GM21447 (cell line): Measurements from ENCODE around the gene PLCB1.

Experiments used
- ATAC-seq: cut with Tn5 transposase; IDR thresholded peaks from one replicate; pipeline ENCODE4 v1.9.1; 2021; ENCODE audit not compliant: unreplicated experiment

The PLCB1 gene

DNA sequence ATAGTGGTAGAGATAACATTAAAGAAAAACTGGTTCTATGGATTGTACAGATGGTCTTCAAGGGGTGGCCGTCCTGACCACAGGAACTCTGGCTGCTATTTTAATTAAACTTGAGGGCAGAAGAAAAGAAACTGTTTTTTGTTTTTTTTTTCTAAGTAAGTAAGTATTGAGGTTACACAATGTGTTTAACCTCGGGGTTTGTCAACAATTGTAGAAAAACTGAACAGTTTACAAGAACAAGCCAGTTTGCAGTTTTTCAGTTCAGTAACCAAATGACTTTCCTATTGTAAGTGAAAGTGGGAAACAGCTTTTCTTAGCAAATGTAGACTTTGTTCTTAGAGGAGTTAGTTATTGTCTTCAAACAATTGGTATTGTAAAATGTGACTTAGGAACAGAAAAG, 77.0 kb downstream of the PLCB1 start:
- ATAC-seq: peak; percentile 53

GRCh38 chr20:8210749-8211148, 78.7 kb downstream of the PLCB1 start:
- no peak for ATAC-seq

GRCh38 chr20:8212286-8212685, 80.2 kb downstream of the PLCB1 start:
- ATAC-seq: no peak

DNA sequence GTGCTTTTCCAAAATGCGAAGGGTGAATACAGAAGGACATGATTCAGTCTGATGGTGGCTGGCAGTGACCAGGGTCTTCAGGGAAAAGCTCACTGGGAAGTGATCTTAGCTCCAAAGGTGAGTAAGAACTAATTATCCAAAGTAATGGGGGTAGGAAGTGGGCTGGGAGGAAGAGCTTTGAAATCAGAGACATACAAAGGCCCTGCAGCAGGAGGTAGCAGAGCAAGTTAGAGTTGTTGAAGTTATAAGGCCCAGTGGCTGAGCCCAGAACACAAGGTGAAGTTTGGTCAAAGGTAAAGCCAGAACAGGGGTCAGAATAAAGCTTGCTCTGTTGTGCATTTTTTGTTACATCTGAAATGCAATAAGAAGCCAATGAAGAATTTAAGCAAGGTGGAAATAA, 81.2 kb downstream of the PLCB1 start:
- ATAC-seq: no peak

- peak; percentile 85 for ATAC-seq
Observed at GRCh38 chr20:8213831-8214587, 81.9 kb downstream of the PLCB1 start.

- ATAC-seq: no peak
Observed at GRCh38 chr20:8215361-8215781, 83.3 kb downstream of the PLCB1 start.

GRCh38 chr20:8216375-8217200, 84.5 kb downstream of the PLCB1 start:
- ATAC-seq: peak; percentile 37

DNA sequence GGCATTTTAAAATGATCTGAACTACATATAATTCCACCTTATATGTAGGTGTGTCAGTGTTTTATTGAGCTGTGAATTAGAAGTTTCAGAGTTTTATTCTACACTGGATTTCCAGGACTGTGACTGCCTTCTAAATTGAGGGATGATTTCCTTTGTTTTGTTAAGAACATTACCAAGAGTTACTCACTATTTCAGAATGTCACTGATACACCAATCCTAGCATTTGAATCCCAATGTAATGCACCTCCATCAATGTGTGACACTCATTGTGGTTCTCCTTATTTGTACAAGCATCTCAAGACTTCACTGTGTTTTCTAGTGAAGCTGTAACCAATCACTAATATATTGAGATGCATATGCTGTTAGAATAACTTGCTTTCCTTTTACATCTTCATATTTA, 86.8 kb downstream of the PLCB1 start:
- no peak for ATAC-seq

- ATAC-seq: no peak
Observed at GRCh38 chr20:8219403-8219802, 87.3 kb downstream of the PLCB1 start.

DNA sequence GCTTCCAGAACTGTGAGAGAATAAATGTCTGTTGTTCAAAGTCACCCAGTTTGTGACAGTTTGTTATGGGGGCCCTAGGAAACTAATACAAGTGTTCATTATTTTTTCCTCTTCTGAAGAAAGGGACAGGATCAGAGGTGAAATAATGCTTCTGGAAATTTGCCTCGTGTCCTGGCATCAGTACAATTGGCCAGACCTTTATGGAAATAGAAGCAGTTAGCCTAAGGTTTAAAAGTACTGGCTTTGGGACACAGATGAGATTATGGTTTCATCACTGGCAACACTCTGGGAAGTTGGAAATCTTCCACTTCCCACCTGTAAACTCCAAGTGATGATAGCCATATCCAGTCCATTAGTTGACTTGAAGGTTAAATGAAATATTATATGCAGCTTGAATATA, 88.7 kb downstream of the PLCB1 start:
- ATAC-seq: no peak

- ATAC-seq: peak; percentile 74
Observed at GRCh38 chr20:8221887-8222419, 89.9 kb downstream of the PLCB1 start.

- ATAC-seq: no peak
Observed at GRCh38 chr20:8223091-8223870, 91.2 kb downstream of the PLCB1 start.

DNA sequence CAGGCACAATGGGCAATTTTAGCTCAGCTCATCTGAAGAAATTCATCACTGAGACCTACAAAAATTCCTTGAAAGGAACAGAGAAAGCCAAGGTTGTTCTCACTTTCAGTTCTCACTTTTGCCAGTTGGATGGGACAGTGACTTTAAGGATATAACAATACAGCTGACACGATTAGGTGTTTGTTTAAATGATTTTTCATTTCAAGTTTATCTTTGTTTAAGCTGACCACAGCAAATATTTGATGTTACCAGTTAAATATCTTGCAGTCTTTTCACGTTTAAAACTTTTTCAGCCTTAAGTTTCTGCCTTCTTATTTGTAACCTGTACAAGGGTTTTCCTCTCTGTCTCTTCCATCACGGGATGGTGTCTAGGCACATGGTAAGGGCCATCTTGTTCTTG, 93.6 kb downstream of the PLCB1 start:
- ATAC-seq: no peak

GRCh38 chr20:8226106-8226505, 94.0 kb downstream of the PLCB1 start:
- ATAC-seq: no peak

DNA sequence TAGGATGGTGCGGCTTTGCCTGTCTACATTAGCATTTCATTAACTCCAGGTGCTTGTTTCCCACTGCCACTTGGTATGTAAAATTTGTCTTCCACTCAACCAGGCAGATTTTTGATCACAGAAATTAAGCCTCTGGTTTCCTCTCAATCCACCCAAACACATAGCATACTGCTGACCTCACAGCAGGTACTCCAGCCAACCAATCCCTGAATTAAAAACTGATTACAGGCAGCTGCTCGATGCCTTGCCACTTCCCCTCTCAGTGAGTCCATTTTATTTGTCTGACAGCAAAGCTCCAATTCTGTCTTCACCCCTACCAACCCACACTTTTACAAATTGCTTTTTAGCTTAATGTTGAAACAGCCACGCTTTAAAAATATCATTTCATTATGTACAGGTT, 95.2 kb downstream of the PLCB1 start:
- no peak for ATAC-seq

DNA sequence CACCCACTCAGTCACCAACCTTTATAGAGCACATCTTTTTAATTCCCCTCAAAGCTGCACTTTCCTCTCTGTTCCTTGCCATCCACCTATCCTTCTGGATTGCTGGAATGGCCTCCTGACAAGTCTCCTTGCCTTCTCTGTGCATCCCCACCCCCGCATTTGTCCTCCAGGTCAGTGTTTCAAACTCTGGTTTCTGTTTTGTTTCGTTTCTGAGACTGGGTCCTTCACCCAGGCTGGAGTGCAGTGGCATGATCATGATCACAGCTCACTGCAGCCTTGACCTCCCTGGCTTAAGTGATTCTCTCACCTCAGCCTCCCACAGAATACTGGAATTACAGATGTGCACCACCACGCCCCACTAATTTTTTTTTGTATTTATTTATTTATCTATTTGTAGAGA, 96.2 kb downstream of the PLCB1 start:
- ATAC-seq: no peak

DNA sequence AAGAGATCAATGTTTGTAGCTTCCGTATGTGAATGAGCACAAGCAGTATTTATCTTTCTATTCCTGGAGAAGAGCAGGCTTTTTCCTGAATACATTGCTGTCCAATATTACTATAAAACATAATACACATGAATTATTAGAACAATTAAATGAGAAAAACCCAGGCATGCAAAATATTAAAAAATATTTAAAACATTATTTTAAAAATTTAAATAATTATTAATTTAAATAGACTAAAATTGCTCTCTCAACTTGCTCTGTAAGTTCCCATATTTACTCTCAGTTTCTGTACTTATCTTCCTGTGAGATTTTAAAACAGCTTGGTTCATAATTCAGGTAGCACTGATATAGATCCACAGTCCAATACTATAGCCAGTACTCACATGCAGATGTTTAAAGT, 97.0 kb downstream of the PLCB1 start:
- no peak for ATAC-seq

DNA sequence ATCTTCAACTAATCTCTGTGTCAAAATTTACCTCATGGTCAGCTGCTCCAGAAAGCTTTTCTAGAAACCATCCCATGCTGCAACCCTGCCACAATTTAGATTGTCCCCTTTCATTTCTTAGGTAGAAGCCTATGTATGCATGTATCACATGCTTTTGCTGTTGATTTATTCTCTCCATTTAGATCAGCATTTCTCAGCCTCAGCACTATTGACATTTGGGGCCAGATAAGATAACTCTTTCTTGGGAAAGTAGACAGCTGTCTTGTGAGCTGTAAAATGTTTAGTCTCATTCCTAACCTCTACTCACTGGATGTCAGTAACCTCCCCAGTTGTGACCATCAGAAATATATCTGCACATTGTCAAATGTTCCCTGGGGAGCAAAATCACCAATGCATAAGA, 99.0 kb downstream of the PLCB1 start:
- ATAC-seq: no peak

- ATAC-seq: no peak
Observed at GRCh38 chr20:8232332-8232731, 100.3 kb downstream of the PLCB1 start.

DNA sequence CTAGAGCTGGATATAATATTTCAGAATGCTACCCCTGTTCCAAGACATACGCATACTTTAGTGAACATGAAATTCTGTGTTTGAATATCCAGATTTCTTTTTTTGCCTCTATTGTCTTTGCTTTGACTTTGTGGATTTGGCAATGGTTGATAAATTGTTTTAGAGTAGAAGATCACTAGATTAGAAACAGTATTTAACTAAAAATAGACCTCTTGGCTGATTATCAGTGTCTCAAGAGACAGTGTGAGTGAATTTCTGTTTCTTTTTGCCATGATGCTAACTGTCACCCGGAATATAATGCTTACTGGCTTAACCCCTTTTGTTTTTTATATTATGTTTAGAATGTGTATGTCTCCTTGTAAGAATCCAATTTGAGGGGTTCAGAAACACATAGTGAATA, 102.5 kb downstream of the PLCB1 start:
- no peak for ATAC-seq

GRCh38 chr20:8242066-8242465, 110.0 kb downstream of the PLCB1 start:
- ATAC-seq: no peak
